ENCODE results near the gene CD84. TPM values are rescaled to one million over a fixed set of nuclear protein-coding genes. Genes with fewer than 3 reads are reported as not detected.
"Not testable (repeated sequence)": the region's sequence is repeated elsewhere in the genome, so short reads cannot be mapped to it uniquely, and the experiment has no call there.

The CD84 gene, protein sequence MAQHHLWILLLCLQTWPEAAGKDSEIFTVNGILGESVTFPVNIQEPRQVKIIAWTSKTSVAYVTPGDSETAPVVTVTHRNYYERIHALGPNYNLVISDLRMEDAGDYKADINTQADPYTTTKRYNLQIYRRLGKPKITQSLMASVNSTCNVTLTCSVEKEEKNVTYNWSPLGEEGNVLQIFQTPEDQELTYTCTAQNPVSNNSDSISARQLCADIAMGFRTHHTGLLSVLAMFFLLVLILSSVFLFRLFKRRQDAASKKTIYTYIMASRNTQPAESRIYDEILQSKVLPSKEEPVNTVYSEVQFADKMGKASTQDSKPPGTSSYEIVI
- total RNA-seq (ENCODE audit: low replicate concordance) = not detected in 2 replicates
- long read RNA-seq = 0 reads

GRCh38 chr1:160579216-160579701 is at the start of gene CD84:
CD84 (minus strand) TSS chr1:160579496; CDS start chr1:160579437, 59 bp downstream.
- Mint-ChIP-seq H3K4me3 (no peak within 1 kb of the TSS), H3K4me1 (ENCODE audit: unreplicated experiment) (no peaks in the 10 kb centered on the region), H3K36me3 (no peaks in the 10 kb centered on the region), H3K27me3 (peaks cover 25% of the 10 kb centered on the region), H3K9me3 (peaks cover 8% of the 10 kb centered on the region), H3K27ac (no peak within 1 kb of the TSS)
- no peak for DNase-seq (ENCODE audit: extremely low spot score, unreplicated experiment)
- TF ChIP-seq, protein P1, sequence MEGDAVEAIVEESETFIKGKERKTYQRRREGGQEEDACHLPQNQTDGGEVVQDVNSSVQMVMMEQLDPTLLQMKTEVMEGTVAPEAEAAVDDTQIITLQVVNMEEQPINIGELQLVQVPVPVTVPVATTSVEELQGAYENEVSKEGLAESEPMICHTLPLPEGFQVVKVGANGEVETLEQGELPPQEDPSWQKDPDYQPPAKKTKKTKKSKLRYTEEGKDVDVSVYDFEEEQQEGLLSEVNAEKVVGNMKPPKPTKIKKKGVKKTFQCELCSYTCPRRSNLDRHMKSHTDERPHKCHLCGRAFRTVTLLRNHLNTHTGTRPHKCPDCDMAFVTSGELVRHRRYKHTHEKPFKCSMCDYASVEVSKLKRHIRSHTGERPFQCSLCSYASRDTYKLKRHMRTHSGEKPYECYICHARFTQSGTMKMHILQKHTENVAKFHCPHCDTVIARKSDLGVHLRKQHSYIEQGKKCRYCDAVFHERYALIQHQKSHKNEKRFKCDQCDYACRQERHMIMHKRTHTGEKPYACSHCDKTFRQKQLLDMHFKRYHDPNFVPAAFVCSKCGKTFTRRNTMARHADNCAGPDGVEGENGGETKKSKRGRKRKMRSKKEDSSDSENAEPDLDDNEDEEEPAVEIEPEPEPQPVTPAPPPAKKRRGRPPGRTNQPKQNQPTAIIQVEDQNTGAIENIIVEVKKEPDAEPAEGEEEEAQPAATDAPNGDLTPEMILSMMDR (conservative IDR thresholded peaks at IDR 0.05) = no peak

- Mint-ChIP-seq H3K4me1 (ENCODE audit: unreplicated experiment) (peaks cover 20% of the 10 kb centered on the region), H3K4me3 (no peak overlapping the region), H3K36me3 (no peaks in the 10 kb centered on the region), H3K9me3 (no peaks in the 10 kb centered on the region), H3K27ac (no peak overlapping the region), H3K27me3 (peaks cover 13% of the 10 kb centered on the region)
- TF ChIP-seq, protein P1 (conservative IDR thresholded peaks at IDR 0.05) = no peak
- no peak for DNase-seq (ENCODE audit: extremely low spot score, unreplicated experiment)
These were observed 49.5 kb upstream of the CD84 start for GRCh38 chr1:160628799-160629263.

DNA sequence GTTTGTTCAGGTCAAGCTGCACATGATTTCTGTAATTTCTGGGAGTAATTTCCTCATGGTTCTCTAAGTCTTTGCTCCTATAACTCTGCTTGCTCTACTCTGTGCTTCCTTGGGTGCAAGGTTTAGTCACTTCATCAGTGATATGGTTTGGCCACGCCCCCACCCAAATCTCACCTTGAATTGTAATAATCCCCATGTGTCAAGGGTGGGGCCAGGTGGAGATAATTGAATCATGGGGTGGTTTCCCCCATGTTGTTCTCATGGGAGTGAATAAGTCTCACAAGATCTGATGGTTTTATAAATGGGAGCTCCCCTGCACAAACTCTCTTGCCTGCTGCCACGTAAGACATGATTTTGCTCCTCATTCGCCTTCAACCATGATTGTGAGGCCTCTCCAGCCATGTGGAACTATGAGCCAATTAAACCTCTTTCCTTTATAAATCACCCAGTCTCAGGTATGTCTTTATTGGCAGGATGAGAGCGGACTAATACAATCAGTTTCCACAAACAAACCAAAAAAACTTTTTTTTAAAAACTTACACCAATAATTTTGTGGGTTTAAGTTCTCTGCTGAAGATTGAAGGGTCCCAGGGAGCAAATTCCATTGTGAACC is 48.5 kb upstream of the CD84 start:
- H3K36me3 Mint-ChIP-seq, H3K27me3 Mint-ChIP-seq, H3K4me3 Mint-ChIP-seq: not testable (repeated sequence)

GRCh38 chr1:160626509-160627342 is 47.4 kb upstream of the CD84 start:
- TF ChIP-seq, protein P1 (conservative IDR thresholded peaks at IDR 0.05) = no peak
- Mint-ChIP-seq H3K27ac (no peak overlapping the region), H3K27me3 (peaks cover 12% of the 10 kb centered on the region), H3K4me3 (no peak overlapping the region), H3K36me3 (no peaks in the 10 kb centered on the region), H3K9me3 (no peaks in the 10 kb centered on the region), H3K4me1 (ENCODE audit: unreplicated experiment) (peaks cover 18% of the 10 kb centered on the region)
- no peak for DNase-seq (ENCODE audit: extremely low spot score, unreplicated experiment)

More for the DNA sequence above, 48.5 kb upstream of the CD84 start:
- H3K4me1 Mint-ChIP-seq (ENCODE audit: unreplicated experiment) = peaks cover 20% of the 10 kb centered on the region
- not testable (repeated sequence) for H3K9me3 Mint-ChIP-seq; H3K27ac Mint-ChIP-seq; DNase-seq (ENCODE audit: extremely low spot score, unreplicated experiment)

DNA sequence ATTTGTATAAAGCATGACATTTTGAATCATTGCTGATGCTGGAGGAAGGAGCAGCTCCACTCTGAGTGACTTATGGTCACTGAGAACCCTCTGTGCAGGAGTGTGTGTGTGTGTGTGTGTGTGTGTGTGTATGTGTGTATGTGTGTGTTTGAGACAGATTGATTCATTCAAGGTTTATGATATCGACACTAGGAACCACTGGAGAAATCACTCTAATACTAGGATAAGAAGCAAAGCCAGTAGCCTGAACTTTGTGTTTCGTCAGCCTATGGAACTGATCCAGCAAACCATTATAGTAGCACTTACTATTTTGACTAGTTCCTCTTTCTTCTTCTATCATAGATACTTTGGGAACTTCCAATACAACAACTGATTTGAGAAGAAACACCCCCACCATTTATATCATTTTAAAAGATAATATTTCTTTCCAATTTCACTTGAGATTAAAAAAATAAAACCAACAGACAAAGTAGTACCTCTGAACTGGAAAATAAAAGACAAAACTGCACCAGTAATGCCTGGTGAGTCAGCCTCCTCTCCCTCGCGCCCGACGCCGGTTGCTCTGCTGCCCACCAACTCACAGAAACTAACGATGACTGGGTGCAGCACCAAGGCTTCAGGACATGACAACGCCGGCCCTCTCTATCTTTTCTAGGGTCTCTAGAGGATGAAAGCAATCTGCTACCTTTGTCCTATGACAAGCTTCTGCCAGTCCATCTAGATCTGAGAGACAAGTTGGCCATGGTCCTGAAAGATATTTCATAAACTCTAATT is 46.6 kb upstream of the CD84 start:
- no peak for DNase-seq (ENCODE audit: extremely low spot score, unreplicated experiment)
- TF ChIP-seq, protein P1 (conservative IDR thresholded peaks at IDR 0.05) = no peak
- H3K4me1 Mint-ChIP-seq (ENCODE audit: unreplicated experiment) = peaks cover 11% of the 10 kb centered on the region
- no peaks in the 10 kb centered on the region for H3K9me3 Mint-ChIP-seq
- peaks cover 16% of the 10 kb centered on the region for H3K27me3 Mint-ChIP-seq
- H3K27ac Mint-ChIP-seq = no peak overlapping the region
- H3K4me3 Mint-ChIP-seq = no peak overlapping the region
- no peaks in the 10 kb centered on the region for H3K36me3 Mint-ChIP-seq
